ENCODE data around the gene APP.
A peak's percentile ranks its signal among the peaks of the same experiment; 100 is the strongest.

APP gene

GRCh38 chr21:25939396-25939761 lies 231.2 kb downstream of the APP start:
- DNase-seq (ENCODE audit: low spot score) = no peak
- Histone ChIP-seq H3K27ac (no peak overlapping the region), H3K4me3 (no peak overlapping the region)
- TF ChIP-seq, protein P1, sequence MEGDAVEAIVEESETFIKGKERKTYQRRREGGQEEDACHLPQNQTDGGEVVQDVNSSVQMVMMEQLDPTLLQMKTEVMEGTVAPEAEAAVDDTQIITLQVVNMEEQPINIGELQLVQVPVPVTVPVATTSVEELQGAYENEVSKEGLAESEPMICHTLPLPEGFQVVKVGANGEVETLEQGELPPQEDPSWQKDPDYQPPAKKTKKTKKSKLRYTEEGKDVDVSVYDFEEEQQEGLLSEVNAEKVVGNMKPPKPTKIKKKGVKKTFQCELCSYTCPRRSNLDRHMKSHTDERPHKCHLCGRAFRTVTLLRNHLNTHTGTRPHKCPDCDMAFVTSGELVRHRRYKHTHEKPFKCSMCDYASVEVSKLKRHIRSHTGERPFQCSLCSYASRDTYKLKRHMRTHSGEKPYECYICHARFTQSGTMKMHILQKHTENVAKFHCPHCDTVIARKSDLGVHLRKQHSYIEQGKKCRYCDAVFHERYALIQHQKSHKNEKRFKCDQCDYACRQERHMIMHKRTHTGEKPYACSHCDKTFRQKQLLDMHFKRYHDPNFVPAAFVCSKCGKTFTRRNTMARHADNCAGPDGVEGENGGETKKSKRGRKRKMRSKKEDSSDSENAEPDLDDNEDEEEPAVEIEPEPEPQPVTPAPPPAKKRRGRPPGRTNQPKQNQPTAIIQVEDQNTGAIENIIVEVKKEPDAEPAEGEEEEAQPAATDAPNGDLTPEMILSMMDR (IDR thresholded peaks at IDR 0.05) = no peak

DNA sequence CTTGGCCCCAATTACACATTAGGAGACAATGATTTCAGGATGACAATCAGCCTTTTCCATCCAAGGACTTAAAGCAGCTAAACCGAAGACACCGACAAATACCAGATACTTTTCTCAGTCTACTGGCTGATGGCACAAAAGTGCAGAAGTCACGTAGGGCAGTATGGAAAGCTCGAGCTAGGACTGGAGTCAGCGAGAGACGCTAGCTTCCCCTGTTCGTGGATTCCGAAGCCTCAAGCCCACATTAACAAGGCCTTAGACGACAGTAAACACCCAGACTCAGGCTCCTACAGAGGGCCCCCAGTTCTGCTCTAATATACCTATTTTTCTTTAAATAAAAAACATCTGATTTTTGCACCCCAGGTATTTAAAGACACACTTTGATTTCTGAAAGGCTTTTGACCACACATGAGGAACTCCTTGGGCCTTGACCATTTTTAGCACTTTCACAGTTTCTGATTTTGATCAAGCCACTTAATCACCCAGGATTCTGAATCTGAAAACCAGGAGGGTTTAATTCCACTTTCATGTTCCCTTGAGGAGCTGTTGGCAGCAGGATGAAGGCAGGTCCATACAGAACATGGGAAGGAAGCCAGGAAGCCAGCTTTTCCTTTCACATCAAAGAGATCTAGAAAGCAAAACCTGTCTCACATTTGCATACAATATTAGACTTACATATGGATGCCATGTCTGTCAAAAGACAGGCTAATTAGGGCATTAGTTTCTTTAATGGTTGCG lies 231.7 kb downstream of the APP start:
- no peak for DNase-seq (ENCODE audit: low spot score)
- no peak overlapping the region for H3K4me3 ChIP-seq
- no peak overlapping the region for H3K27ac ChIP-seq
- TF ChIP-seq, protein P1 (IDR thresholded peaks at IDR 0.05) = no peak

DNA sequence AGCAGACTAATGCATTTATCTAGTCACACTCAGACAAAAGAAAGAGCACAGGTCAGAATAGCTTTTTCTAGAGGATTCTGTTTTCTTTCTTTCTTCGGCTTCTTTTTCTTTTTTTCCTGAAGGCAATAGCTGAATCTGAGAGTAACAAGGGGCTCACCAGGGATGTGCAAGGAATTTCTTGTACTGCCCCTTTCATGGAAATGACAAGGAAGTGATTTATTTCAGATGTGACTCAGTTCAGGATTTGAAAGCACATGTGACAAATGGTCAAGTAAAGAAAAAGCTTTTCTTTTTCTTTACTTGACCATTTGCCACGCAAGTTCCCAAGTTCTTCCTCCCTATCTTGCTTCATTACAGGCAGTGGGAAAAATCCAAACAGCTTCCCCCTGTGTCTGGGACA lies 233.8 kb downstream of the APP start:
- no peak overlapping the region for H3K4me3 ChIP-seq
- DNase-seq (ENCODE audit: low spot score) = no peak
- TF ChIP-seq, protein P1 (IDR thresholded peaks at IDR 0.05) = no peak
- H3K27ac ChIP-seq = no peak overlapping the region

- Histone ChIP-seq H3K27ac (peak overlapping the region; percentile 15 to 70), H3K4me3 (no peak overlapping the region)
- DNase-seq (ENCODE audit: low spot score) = peak; percentile 82
- TF ChIP-seq, protein P1 (IDR thresholded peaks at IDR 0.05) = no peak
These were observed 235.8 kb downstream of the APP start for GRCh38 chr21:25934771-25935224.

- Histone ChIP-seq H3K27ac (peak overlapping the region in 1 of 2 donors; percentile 70), H3K4me3 (no peak overlapping the region)
- no peak for DNase-seq (ENCODE audit: low spot score)
- TF ChIP-seq, protein P1 (IDR thresholded peaks at IDR 0.05) = no peak
These were observed 236.4 kb downstream of the APP start for GRCh38 chr21:25934130-25934529.

GRCh38 chr21:25931765-25932164 lies 238.8 kb downstream of the APP start:
- H3K27ac ChIP-seq = peak overlapping the region in 1 of 2 donors; percentile 24
- DNase-seq (ENCODE audit: low spot score) = no peak
- TF ChIP-seq, protein P1 (IDR thresholded peaks at IDR 0.05) = no peak

DNA sequence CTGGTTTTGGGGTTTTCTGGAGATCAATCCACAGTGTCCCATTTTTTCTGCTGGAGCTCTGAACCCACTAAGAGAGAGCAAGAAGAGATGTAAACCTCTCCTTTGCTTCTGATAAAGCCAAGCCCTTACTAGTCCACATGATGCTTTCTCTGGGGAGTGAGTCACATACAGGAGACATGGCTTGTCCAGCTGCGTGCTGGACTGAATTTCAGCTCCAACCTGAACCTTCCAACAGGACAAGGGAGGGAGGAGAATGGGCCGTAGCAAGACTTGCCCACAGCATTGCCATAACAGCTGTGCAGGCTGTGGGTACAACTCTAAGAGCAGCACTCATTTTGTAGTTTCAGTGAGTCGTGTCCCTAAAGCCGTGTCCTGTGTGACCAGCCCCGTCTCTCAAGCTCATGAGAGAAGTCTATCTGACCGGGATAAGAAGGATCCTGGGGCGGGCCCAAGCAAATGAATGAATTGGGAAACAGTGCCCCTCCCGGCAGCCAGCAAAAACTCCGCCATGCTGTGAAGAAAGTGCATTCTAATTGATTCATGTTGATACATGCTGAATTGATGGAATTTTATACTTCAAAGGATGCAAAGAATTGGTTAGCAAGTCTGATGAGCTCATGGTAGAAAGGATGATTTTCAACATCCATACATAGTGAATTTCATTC lies 240.6 kb downstream of the APP start:
- no peak overlapping the region for H3K4me3 ChIP-seq
- peak overlapping the region in 1 of 2 donors; percentile 71 for H3K27ac ChIP-seq
- DNase-seq (ENCODE audit: low spot score) = no peak
- TF ChIP-seq, protein P1 (IDR thresholded peaks at IDR 0.05) = no peak

More at GRCh38 chr21:25931765-25932164, 238.8 kb downstream of the APP start:
- no peak overlapping the region for H3K4me3 ChIP-seq
